Thyroid gland (tissue), 4 donors: Measurements from ENCODE around the gene RBM19.

Experiments
- POLR2A ChIP-seq, 2 donors: fragments of 450-650 bp; IDR thresholded peaks; one replicate each; pipeline ENCODE4 v1.6.1; 2017; ENCODE audit warnings: antibody characterized with exemption in 2 of 2, mild to moderate bottlenecking in 2 of 2, moderate library complexity in 1 of 2
- TF ChIP-seq, protein P1 (sequence below), 6 experiments: fragments of 200-600 bp in 3 of 6; fragments of 450-650 bp in 3 of 6; sonication (generic) in 3 of 6; IDR thresholded peaks; one replicate each; pipeline ENCODE4 v1.5.1; 2016 to 2019; ENCODE audit warnings: antibody characterized with exemption in 6 of 6, mild to moderate bottlenecking in 2 of 6, inconsistent platforms in 1 of 6, moderate library complexity in 1 of 6

DNA sequence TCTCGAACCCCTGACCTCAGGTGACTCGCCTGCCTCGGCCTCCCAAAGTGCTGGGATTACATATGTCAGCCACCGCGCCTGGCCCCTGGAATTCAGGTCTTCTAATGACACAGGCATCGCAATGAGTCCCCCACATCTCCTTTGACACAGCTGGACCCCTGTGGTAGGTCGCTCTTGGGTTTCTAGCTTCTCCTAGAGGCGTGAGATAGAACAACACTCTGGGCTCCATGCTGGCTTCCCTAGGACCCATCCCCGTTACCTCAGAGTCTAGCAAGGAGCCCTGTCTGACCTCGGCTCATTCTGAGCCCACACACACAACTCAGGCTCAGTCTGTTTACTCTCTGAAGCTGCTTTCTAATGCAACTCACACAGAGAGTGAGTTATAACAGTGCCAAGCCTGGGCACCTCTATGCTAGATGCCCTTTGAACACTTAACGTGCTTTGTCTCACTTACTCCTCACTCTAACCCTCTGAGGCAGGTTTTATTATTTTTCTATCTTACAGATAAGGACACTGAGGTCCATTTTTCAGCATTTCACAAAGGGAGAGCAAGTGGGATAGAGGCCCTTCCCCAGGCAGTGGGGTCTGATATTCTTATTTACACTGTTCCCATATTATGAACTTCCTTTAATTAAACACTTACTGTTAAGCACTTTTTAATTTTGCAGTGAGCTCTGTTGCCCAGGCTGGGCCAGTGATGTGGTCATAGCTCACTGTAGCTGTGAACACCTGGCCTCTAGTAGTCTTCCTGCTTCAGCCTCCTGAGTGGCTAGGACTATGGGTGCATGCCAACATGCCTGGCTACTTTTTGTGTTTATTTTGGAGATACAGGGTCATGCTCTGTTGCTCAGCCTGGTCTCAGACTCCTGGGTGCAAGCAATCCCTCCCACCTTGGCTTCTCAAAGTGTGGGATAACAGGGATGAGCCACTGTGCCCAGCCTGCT is 40.6 kb upstream of the RBM19 start:
- TF ChIP-seq, protein P1, sequence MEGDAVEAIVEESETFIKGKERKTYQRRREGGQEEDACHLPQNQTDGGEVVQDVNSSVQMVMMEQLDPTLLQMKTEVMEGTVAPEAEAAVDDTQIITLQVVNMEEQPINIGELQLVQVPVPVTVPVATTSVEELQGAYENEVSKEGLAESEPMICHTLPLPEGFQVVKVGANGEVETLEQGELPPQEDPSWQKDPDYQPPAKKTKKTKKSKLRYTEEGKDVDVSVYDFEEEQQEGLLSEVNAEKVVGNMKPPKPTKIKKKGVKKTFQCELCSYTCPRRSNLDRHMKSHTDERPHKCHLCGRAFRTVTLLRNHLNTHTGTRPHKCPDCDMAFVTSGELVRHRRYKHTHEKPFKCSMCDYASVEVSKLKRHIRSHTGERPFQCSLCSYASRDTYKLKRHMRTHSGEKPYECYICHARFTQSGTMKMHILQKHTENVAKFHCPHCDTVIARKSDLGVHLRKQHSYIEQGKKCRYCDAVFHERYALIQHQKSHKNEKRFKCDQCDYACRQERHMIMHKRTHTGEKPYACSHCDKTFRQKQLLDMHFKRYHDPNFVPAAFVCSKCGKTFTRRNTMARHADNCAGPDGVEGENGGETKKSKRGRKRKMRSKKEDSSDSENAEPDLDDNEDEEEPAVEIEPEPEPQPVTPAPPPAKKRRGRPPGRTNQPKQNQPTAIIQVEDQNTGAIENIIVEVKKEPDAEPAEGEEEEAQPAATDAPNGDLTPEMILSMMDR (IDR thresholded peaks at IDR 0.05) = no peak
- TF ChIP-seq POLR2A (IDR thresholded peaks at IDR 0.05) = no peak
